ENCODE results near the gene CEP170B. TPM values are rescaled to one million over a fixed set of nuclear protein-coding genes. Genes with fewer than 3 reads are reported as not detected.

CEP170B gene
- total and polyA plus RNA-seq, 2 donors (not counting 1 experiment from before 2014, with no cell fraction given): 0.16 to 0.59 TPM

DNA sequence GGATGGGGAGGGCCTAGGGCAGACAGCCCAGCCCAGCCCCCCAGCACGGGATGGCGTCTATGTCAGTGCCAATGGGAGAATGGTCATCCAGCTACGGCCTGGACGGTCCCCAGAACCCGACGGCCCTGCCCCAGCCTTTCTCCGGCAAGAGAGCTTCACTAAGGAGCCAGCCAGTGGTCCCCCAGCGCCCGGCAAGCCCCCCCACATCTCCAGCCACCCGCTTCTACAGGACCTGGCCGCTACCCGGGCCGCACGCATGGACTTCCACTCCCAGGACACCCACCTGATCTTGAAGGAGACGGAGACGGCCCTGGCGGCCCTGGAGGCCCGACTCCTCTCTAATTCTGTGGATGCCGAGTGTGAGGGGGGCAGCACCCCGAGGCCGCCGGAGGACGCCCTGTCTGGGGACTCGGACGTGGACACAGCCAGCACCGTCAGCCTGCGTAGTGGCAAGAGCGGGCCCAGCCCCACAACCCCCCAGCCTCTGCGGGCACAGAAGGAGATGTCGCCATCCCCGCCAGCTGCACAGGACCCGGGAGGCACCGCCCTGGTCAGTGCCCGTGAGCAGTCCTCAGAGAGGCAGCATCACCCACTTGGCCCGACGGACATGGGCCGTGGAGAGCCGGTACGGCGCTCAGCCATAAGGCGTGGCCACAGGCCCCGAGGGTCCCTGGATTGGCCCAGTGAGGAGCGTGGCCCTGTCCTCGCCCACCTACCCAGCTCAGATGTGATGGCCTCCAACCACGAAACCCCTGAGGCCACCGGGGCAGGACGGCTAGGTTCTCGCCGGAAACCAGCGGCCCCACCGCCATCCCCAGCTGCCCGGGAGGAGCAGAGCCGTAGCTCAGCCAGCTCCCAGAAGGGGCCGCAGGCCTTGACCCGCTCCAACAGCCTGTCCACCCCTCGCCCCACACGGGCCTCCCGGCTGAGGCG lies 21.9 kb downstream of the CEP170B start:
- no peaks in the 10 kb centered on the region for H4K20me1 ChIP-seq (ENCODE audit: control insufficient read depth, insufficient read depth, low read length, poor library complexity, severe bottlenecking)
- Mint-ChIP-seq H3K27me3 (no peaks in the 10 kb centered on the region), H3K4me3 (no peak overlapping the region), H3K27ac (no peak overlapping the region), H3K4me1 (no peaks in the 10 kb centered on the region), H3K9me3 (ENCODE audit: insufficient read depth) (no peaks in the 10 kb centered on the region)
- TF ChIP-seq, protein P1, sequence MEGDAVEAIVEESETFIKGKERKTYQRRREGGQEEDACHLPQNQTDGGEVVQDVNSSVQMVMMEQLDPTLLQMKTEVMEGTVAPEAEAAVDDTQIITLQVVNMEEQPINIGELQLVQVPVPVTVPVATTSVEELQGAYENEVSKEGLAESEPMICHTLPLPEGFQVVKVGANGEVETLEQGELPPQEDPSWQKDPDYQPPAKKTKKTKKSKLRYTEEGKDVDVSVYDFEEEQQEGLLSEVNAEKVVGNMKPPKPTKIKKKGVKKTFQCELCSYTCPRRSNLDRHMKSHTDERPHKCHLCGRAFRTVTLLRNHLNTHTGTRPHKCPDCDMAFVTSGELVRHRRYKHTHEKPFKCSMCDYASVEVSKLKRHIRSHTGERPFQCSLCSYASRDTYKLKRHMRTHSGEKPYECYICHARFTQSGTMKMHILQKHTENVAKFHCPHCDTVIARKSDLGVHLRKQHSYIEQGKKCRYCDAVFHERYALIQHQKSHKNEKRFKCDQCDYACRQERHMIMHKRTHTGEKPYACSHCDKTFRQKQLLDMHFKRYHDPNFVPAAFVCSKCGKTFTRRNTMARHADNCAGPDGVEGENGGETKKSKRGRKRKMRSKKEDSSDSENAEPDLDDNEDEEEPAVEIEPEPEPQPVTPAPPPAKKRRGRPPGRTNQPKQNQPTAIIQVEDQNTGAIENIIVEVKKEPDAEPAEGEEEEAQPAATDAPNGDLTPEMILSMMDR (IDR thresholded peaks at IDR 0.05): no peak
- no peak for TF ChIP-seq EZH2 (IDR thresholded peaks at IDR 0.05; ENCODE audit: borderline replicate concordance, insufficient read depth, low read depth, low read length, poor library complexity, severe bottlenecking)
- no peaks in the 10 kb centered on the region for H3K27me3 ChIP-seq (replicated peaks in 1 of 4; ENCODE audit: control extremely low read depth in 1 of 4, control insufficient read depth in 3 of 4, insufficient read depth in 4 of 4, low read length in 3 of 4)
- no peaks in the 10 kb centered on the region for H3K79me2 ChIP-seq (ENCODE audit: control insufficient read depth, insufficient read depth, low read length)
- ChIA-PET CTCF (no interaction called here), POLR2A (no interaction called here)
- no peaks in the 10 kb centered on the region for H3K36me3 ChIP-seq (replicated peaks in 1 of 2; ENCODE audit: control extremely low read depth in 1 of 2, control insufficient read depth in 1 of 2, extremely low read depth in 1 of 2, insufficient read depth in 2 of 2, low read length in 1 of 2)
- H3K4me1 ChIP-seq (ENCODE audit: control insufficient read depth in 2 of 2, insufficient read depth in 2 of 2, low read length in 2 of 2): no peaks in the 10 kb centered on the region
- intact Hi-C loops (cut with micrococcal nuclease): no loop called here
- no peak overlapping the region for H3K27ac ChIP-seq (ENCODE audit: low read length in 2 of 2)
- ATAC-seq (ENCODE audit: low read depth): no peak
- H3K9ac ChIP-seq (ENCODE audit: low read length): no peak overlapping the region
- H3K4me3 ChIP-seq (ENCODE audit: control extremely low read depth in 1 of 5, extremely low read depth in 1 of 5, insufficient read depth in 1 of 5, low read depth in 2 of 5, low read length in 4 of 5): no peak overlapping the region
- no peaks in the 10 kb centered on the region for H3K9me3 ChIP-seq (ENCODE audit: control extremely low read depth in 1 of 3, control insufficient read depth in 2 of 3, insufficient read depth in 1 of 3, low read length in 2 of 3)
- H3K4me2 ChIP-seq (replicated peaks; ENCODE audit: low read depth, low read length, poor library complexity, severe bottlenecking): no peak overlapping the region
- 96% methylated on average over 59 of the region's 59 CpGs for WGBS (ENCODE audit: insufficient coverage)
- DNase-seq: no peak
- H2AFZ ChIP-seq (ENCODE audit: insufficient read depth, low read depth, low read length, poor library complexity, severe bottlenecking): no peak overlapping the region
